PC-9 (cell line): ENCODE results near the gene ADAMTS6. TPM values are rescaled to one million over a fixed set of nuclear protein-coding genes. Genes with fewer than 3 reads are reported as not detected.

Source experiments
- BruUV-seq: library from RNA; stranded (reverse); fragments of 400-500 nt; replicated peaks from 2 replicates; lab custom pipeline; 2021; lab: Mats Ljungman, UMichigan
- CTCF ChIA-PET: fragments of 300-600 bp; sonication (Branson Sonifier 250); formaldehyde crosslinking; loops from one replicate; lab custom pipeline; 2022; ENCODE audit warnings: antibody characterized with exemption; lab: Charles Lee
- POLR2A ChIA-PET: fragments of 300-600 bp; sonication (Branson Sonifier 250); formaldehyde crosslinking; loops from one replicate; lab custom pipeline; 2022; ENCODE audit warnings: antibody characterized with exemption; ENCODE audit not compliant: unreplicated experiment; lab: Charles Lee
- DNase-seq, 2 experiments: peaks; one replicate each; pipeline versions ENCODE4 v3.0.0 to v3.0.0-alpha.2; 2015 to 2022; ENCODE audit warnings: mixed read lengths in 1 of 2
- H2AFZ ChIP-seq: fragments of 200-600 bp; sonication (generic); 2 replicates; pipeline ENCODE4 v1.8.1; 2017; ENCODE audit warnings: antibody characterized with exemption
- H3F3A ChIP-seq: fragments of 200-600 bp; sonication (generic); 2 replicates; pipeline ENCODE4 v1.8.1; 2017; ENCODE audit warnings: antibody characterized with exemption, mild to moderate bottlenecking, low read depth; ENCODE audit not compliant: insufficient read depth
- H3K27ac ChIP-seq: fragments of 200-600 bp; sonication (generic); 2 replicates; pipeline ENCODE4 v1.6.1; 2016; ENCODE audit warnings: mixed run types
- H3K27me3 ChIP-seq: fragments of 200-600 bp; sonication (generic); 2 replicates; pipeline ENCODE4 v1.6.1; 2016; ENCODE audit warnings: low read depth, mixed run types; ENCODE audit not compliant: insufficient read depth
- H3K36me3 ChIP-seq: fragments of 200-600 bp; sonication (generic); 2 replicates; pipeline ENCODE4 v1.6.1; 2016; ENCODE audit warnings: low read depth, mixed run types
- H3K4me1 ChIP-seq: fragments of 200-600 bp; sonication (generic); replicated peaks from 2 replicates; pipeline ENCODE4 v1.6.1; 2016; ENCODE audit warnings: mixed run types; ENCODE audit not compliant: insufficient read depth
- H3K4me2 ChIP-seq: fragments of 200-600 bp; sonication (generic); 2 replicates; pipeline ENCODE4 v1.6.1; 2017; ENCODE audit warnings: mixed run types
- H3K4me3 ChIP-seq: fragments of 200-600 bp; sonication (generic); 2 replicates; pipeline ENCODE4 v1.6.1; 2016; ENCODE audit warnings: mixed run types
- H3K79me2 ChIP-seq: fragments of 200-600 bp; sonication (generic); 2 replicates; pipeline ENCODE4 v1.6.1; 2017; ENCODE audit warnings: low read depth, mixed run types
- H3K9me2 ChIP-seq: fragments of 200-600 bp; sonication (generic); 2 replicates; pipeline ENCODE4 v1.8.1; 2017; ENCODE audit warnings: mild to moderate bottlenecking; ENCODE audit not compliant: insufficient read depth
- H3K9me3 ChIP-seq: fragments of 200-600 bp; sonication (generic); 2 replicates; pipeline ENCODE4 v1.8.1; 2016; ENCODE audit warnings: low read depth; ENCODE audit not compliant: insufficient read depth
- H4K20me1 ChIP-seq: fragments of 200-600 bp; sonication (generic); 2 replicates; pipeline ENCODE4 v1.8.1; 2017; ENCODE audit not compliant: insufficient read depth
- CTCF ChIP-seq: fragments of 200-600 bp; sonication (generic); conservative IDR thresholded peaks from 2 replicates; pipeline ENCODE4 v1.6.1; 2017; ENCODE audit warnings: mixed run types, antibody characterized with exemption, mild to moderate bottlenecking, moderate library complexity
- EZH2 ChIP-seq: fragments of 200-600 bp; sonication (generic); IDR thresholded peaks from 2 replicates; pipeline ENCODE4 v1.8.0; 2017; ENCODE audit warnings: antibody characterized with exemption, low read depth
- intact Hi-C: fragments of 100-400 bp; cut with micrococcal nuclease; formaldehyde crosslinking; loops from one replicate; pipeline ENCODE4 v1.10.0; 2022; ENCODE audit not compliant: unreplicated experiment
- total RNA-seq: library from RNA; stranded (reverse); gene quantifications from 2 replicates; pipeline ENCODE4 v1.2.3, GENCODE V29; 2021

Gene ADAMTS6
- total RNA-seq, 1 experiment from 2014 or later: 1.4 TPM

GRCh38 chr5:65156933-65157332, 324.8 kb downstream of the ADAMTS6 start:
- Histone ChIP-seq H3K27ac (no peak overlapping the region), H3F3A (no peaks in the 10 kb centered on the region), H3K4me1 (peaks cover 22% of the 10 kb centered on the region), H4K20me1 (no peaks in the 10 kb centered on the region), H3K4me2 (no peak overlapping the region), H3K36me3 (no peaks in the 10 kb centered on the region), H3K79me2 (no peaks in the 10 kb centered on the region), H3K4me3 (no peak overlapping the region), H2AFZ (no peak overlapping the region), H3K27me3 (no peaks in the 10 kb centered on the region), H3K9me2 (no peaks in the 10 kb centered on the region), H3K9me3 (no peaks in the 10 kb centered on the region)
- no peak for DNase-seq
- no peak for TF ChIP-seq CTCF
- TF ChIP-seq EZH2: no peak
- ChIA-PET CTCF (no interaction called here), POLR2A (interaction anchor here (0.6 kb wide), 1 partner anchor 207 kb away, joined by 4 read pairs; no protein-coding TSS in a partner anchor)
- intact Hi-C loops: no loop called here
- BruUV-seq: no TSS peak

GRCh38 chr5:65152131-65152530, 329.6 kb downstream of the ADAMTS6 start:
- TF ChIP-seq CTCF (no peak), EZH2 (no peak)
- Histone ChIP-seq H3K4me3 (no peak overlapping the region), H3F3A (no peaks in the 10 kb centered on the region), H4K20me1 (no peaks in the 10 kb centered on the region), H3K27ac (no peak overlapping the region), H3K79me2 (no peaks in the 10 kb centered on the region), H3K4me2 (no peak overlapping the region), H2AFZ (no peak overlapping the region), H3K9me2 (no peaks in the 10 kb centered on the region), H3K27me3 (no peaks in the 10 kb centered on the region), H3K9me3 (no peaks in the 10 kb centered on the region), H3K36me3 (no peaks in the 10 kb centered on the region), H3K4me1 (no peaks in the 10 kb centered on the region)
- BruUV-seq: no TSS peak
- POLR2A ChIA-PET: no interaction called here
- CTCF ChIA-PET: no interaction called here
- intact Hi-C loops: no loop called here
- no peak for DNase-seq

- CTCF ChIA-PET: no interaction called here
- Histone ChIP-seq H3K9me3 (no peaks in the 10 kb centered on the region), H4K20me1 (no peaks in the 10 kb centered on the region), H3K4me3 (no peak overlapping the region), H3K36me3 (no peaks in the 10 kb centered on the region), H3F3A (no peaks in the 10 kb centered on the region), H2AFZ (no peak overlapping the region), H3K27me3 (no peaks in the 10 kb centered on the region), H3K79me2 (no peaks in the 10 kb centered on the region), H3K27ac (no peak overlapping the region), H3K4me1 (no peaks in the 10 kb centered on the region), H3K4me2 (no peak overlapping the region), H3K9me2 (peaks cover 4% of the 10 kb centered on the region; the same call in 1 of the 2 replicates)
- intact Hi-C loops: no loop called here
- no TSS peak for BruUV-seq
- DNase-seq: no peak
- POLR2A ChIA-PET: no interaction called here
- TF ChIP-seq CTCF: no peak
- no peak for TF ChIP-seq EZH2
These were observed 330.1 kb downstream of the ADAMTS6 start for GRCh38 chr5:65151614-65152013.
